CD4-positive, CD25-positive, alpha-beta regulatory T cell (primary cell): ENCODE measurements around the gene IFNL4. TPM values are rescaled to one million over a fixed set of nuclear protein-coding genes. Genes with fewer than 3 reads are reported as not detected.
A peak's percentile ranks its signal among the peaks of the same experiment; 100 is the strongest.

Experiments used
- ATAC-seq, 2 donors: fragments of 150-1000 bp; cut with Tn5 transposase; one replicate each; pipeline ENCODE4 v1.10.0; 2021; ENCODE audit warnings: low read depth in 2 of 2, moderate number of reproducible peaks in 2 of 2, moderate library complexity in 1 of 2
- DNase-seq, 3 donors: peaks; one replicate each; pipeline versions ENCODE4 v3.0.0 to v3.0.0-alpha.2; 2012 to 2022; ENCODE audit warnings: mixed read lengths in 1 of 3
- H3K27ac ChIP-seq: one replicate; pipeline ENCODE4 v1.7.0; 2013; ENCODE audit warnings: mild to moderate bottlenecking, low read length; ENCODE audit not compliant: insufficient read depth, poor library complexity, severe bottlenecking
- H3K27me3 ChIP-seq: one replicate; pipeline ENCODE4 v1.7.0; 2013; ENCODE audit warnings: low read length; ENCODE audit not compliant: control insufficient read depth, insufficient read depth
- H3K36me3 ChIP-seq: one replicate; pipeline ENCODE4 v1.7.0; 2013; ENCODE audit warnings: mild to moderate bottlenecking, low read length, moderate library complexity; ENCODE audit not compliant: control insufficient read depth, insufficient read depth
- H3K4me1 ChIP-seq: 2 replicates; pipeline ENCODE4 v1.7.0; 2013; ENCODE audit warnings: mild to moderate bottlenecking, low read length; ENCODE audit not compliant: insufficient read depth, control insufficient read depth, poor library complexity, severe bottlenecking
- H3K4me3 ChIP-seq: one replicate; pipeline ENCODE4 v1.7.0; 2013; ENCODE audit warnings: low read depth, mild to moderate bottlenecking, low read length, moderate library complexity
- H3K9me3 ChIP-seq, 2 experiments: 1 replicate in 1 of 2; 2 replicates in 1 of 2; pipeline ENCODE4 v1.7.0; 2013; ENCODE audit warnings: low read length in 2 of 2, mild to moderate bottlenecking in 1 of 2, moderate library complexity in 1 of 2; ENCODE audit not compliant: control insufficient read depth in 2 of 2
- H3K27ac Mint-ChIP-seq, 3 donors: one replicate each; pipeline ENCODE4 v1.8.0; 2020 to 2022; ENCODE audit warnings: mild to moderate bottlenecking in 3 of 3, mixed read lengths in 3 of 3, moderate library complexity in 2 of 3
- H3K27me3 Mint-ChIP-seq: one replicate; pipeline ENCODE4 v1.8.0; 2022; ENCODE audit warnings: mild to moderate bottlenecking, mixed read lengths
- H3K36me3 Mint-ChIP-seq: one replicate; pipeline ENCODE4 v1.8.0; 2020; ENCODE audit warnings: mixed read lengths
- H3K4me1 Mint-ChIP-seq, 4 donors: one replicate each; pipeline ENCODE4 v1.8.0; 2020 to 2022; ENCODE audit warnings: mixed read lengths in 4 of 4, mild to moderate bottlenecking in 1 of 4
- H3K4me3 Mint-ChIP-seq, 4 donors: one replicate each; pipeline ENCODE4 v1.8.0; 2020 to 2022; ENCODE audit warnings: mild to moderate bottlenecking in 4 of 4, mixed read lengths in 4 of 4, moderate library complexity in 3 of 4
- H3K9me3 Mint-ChIP-seq, 7 donors: one replicate each; pipeline ENCODE4 v1.8.0; 2020 to 2022; ENCODE audit warnings: mixed read lengths in 7 of 7, mild to moderate bottlenecking in 3 of 7, moderate library complexity in 2 of 7
- polyA plus RNA-seq, 4 donors: library from polyadenylated mRNA; unstranded; fragments of 300-500 nt; fragmentation: Illumina TruSeq; gene quantifications; one replicate each; pipeline ENCODE4 v1.2.3, GENCODE V29; 2021
- total RNA-seq: library from RNA; stranded (reverse); gene quantifications from one replicate; pipeline ENCODE4 v1.2.3, GENCODE V29; 2022

IFNL4 gene
- total RNA-seq (not detected), polyA plus RNA-seq (not detected)

- H3K9me3 ChIP-seq: no peaks in the 10 kb centered on the region
- peaks cover 9% of the 10 kb centered on the region for H3K4me1 ChIP-seq
- H3K36me3 Mint-ChIP-seq: no peaks in the 10 kb centered on the region
- no peaks in the 10 kb centered on the region for H3K36me3 ChIP-seq
- peaks cover 0 to 6% (median under 1%) of the 10 kb centered on the region in 4 donors for H3K4me1 Mint-ChIP-seq
- peaks cover 25% of the 10 kb centered on the region for H3K27me3 Mint-ChIP-seq
- H3K4me3 ChIP-seq: no peak within 1 kb of the TSS
- peak within 1 kb of the TSS in 1 of 3 donors; percentile 26 for H3K27ac Mint-ChIP-seq
- no peak within 1 kb of the TSS for H3K27ac ChIP-seq
- H3K27me3 ChIP-seq: no peaks in the 10 kb centered on the region
- peak within 1 kb of the TSS in 2 of 4 donors; percentile 38 to 70 for H3K4me3 Mint-ChIP-seq
- ATAC-seq (no peak), DNase-seq (no peak)
- H3K9me3 Mint-ChIP-seq: peaks cover 0 to 3% (median 0%) of the 10 kb centered on the region in 7 donors
These were observed at the start of gene IFNL4 for GRCh38 chr19:39248806-39249205. Gene IFNL4 (minus strand): TSS chr19:39248856.

GRCh38 chr19:39297931-39298634, 49.4 kb upstream of the IFNL4 start:
- peak; percentile 70 to 79 for ATAC-seq
- peak overlapping the region in 2 of 3 donors; percentile 48 to 51 for H3K27ac Mint-ChIP-seq
- H3K27ac ChIP-seq: no peak overlapping the region
- H3K4me3 Mint-ChIP-seq: no peak overlapping the region
- H3K9me3 Mint-ChIP-seq: peaks cover 0 to 3% (median 0%) of the 10 kb centered on the region in 7 donors
- H3K36me3 Mint-ChIP-seq: no peaks in the 10 kb centered on the region
- H3K27me3 ChIP-seq: peaks cover 3% of the 10 kb centered on the region
- peaks cover 20% of the 10 kb centered on the region for H3K27me3 Mint-ChIP-seq
- H3K9me3 ChIP-seq: no peaks in the 10 kb centered on the region
- no peaks in the 10 kb centered on the region for H3K36me3 ChIP-seq
- DNase-seq: peak in 2 of 3 donors; percentile 17 to 69
- H3K4me1 ChIP-seq: peaks cover 6% of the 10 kb centered on the region
- H3K4me3 ChIP-seq: no peak overlapping the region
- peaks cover 2 to 14% (median 6%) of the 10 kb centered on the region in 4 donors for H3K4me1 Mint-ChIP-seq

- peaks cover 0 to 3% (median 0%) of the 10 kb centered on the region in 7 donors for H3K9me3 Mint-ChIP-seq
- peaks cover 20% of the 10 kb centered on the region for H3K27me3 Mint-ChIP-seq
- Histone ChIP-seq H3K36me3 (no peaks in the 10 kb centered on the region), H3K4me1 (peaks cover 6% of the 10 kb centered on the region), H3K27ac (no peak overlapping the region), H3K27me3 (peaks cover 5% of the 10 kb centered on the region), H3K4me3 (no peak overlapping the region), H3K9me3 (no peaks in the 10 kb centered on the region)
- H3K36me3 Mint-ChIP-seq: no peaks in the 10 kb centered on the region
- DNase-seq (no peak), ATAC-seq (no peak)
- H3K4me3 Mint-ChIP-seq: no peak overlapping the region
- H3K27ac Mint-ChIP-seq: no peak overlapping the region
- H3K4me1 Mint-ChIP-seq: peaks cover 0 to 14% (median 6%) of the 10 kb centered on the region in 4 donors
These were observed 48.2 kb upstream of the IFNL4 start for GRCh38 chr19:39296906-39297305.

GRCh38 chr19:39296055-39296645, 47.5 kb upstream of the IFNL4 start, which contains the start of gene IFNL1:
Gene IFNL1 (plus strand): TSS chr19:39296407. CDS start chr19:39296422, 15 bp downstream.
- no peak for DNase-seq
- peaks cover 5% of the 10 kb centered on the region for H3K27me3 ChIP-seq
- H3K36me3 ChIP-seq: no peaks in the 10 kb centered on the region
- Mint-ChIP-seq H3K9me3 (peaks cover 0 to 3% (median 0%) of the 10 kb centered on the region in 7 donors), H3K4me3 (no peak within 1 kb of the TSS), H3K27me3 (peaks cover 24% of the 10 kb centered on the region), H3K36me3 (no peaks in the 10 kb centered on the region), H3K4me1 (peaks cover 0 to 14% (median 6%) of the 10 kb centered on the region in 4 donors), H3K27ac (no peak within 1 kb of the TSS)
- H3K9me3 ChIP-seq: no peaks in the 10 kb centered on the region
- no peak within 1 kb of the TSS for H3K4me3 ChIP-seq
- no peak within 1 kb of the TSS for H3K27ac ChIP-seq
- no peak for ATAC-seq
- peaks cover 6% of the 10 kb centered on the region for H3K4me1 ChIP-seq

- no peaks in the 10 kb centered on the region for H3K36me3 ChIP-seq
- H3K4me1 ChIP-seq: peaks cover 6% of the 10 kb centered on the region
- Mint-ChIP-seq H3K4me1 (peaks cover 0 to 10% (median 6%) of the 10 kb centered on the region in 4 donors), H3K9me3 (peaks cover 0 to 4% (median 0%) of the 10 kb centered on the region in 7 donors), H3K27ac (no peak overlapping the region), H3K27me3 (peaks cover 36% of the 10 kb centered on the region), H3K36me3 (no peaks in the 10 kb centered on the region), H3K4me3 (no peak overlapping the region)
- peaks cover 5% of the 10 kb centered on the region for H3K27me3 ChIP-seq
- no peaks in the 10 kb centered on the region for H3K9me3 ChIP-seq
- DNase-seq (no peak), ATAC-seq (no peak)
- no peak overlapping the region for H3K27ac ChIP-seq
- no peak overlapping the region for H3K4me3 ChIP-seq
These were observed 44.7 kb upstream of the IFNL4 start for GRCh38 chr19:39293394-39293793.

GRCh38 chr19:39284032-39284431, 35.4 kb upstream of the IFNL4 start:
- Mint-ChIP-seq H3K27me3 (peaks cover 40% of the 10 kb centered on the region), H3K4me1 (no peaks in the 10 kb centered on the region), H3K36me3 (no peaks in the 10 kb centered on the region), H3K9me3 (peaks cover 0 to 15% (median 4%) of the 10 kb centered on the region in 7 donors), H3K4me3 (no peak overlapping the region), H3K27ac (no peak overlapping the region)
- Histone ChIP-seq H3K4me1 (no peaks in the 10 kb centered on the region), H3K27ac (no peak overlapping the region), H3K9me3 (peaks cover 1 to 5% of the 10 kb centered on the region in 2 experiments), H3K27me3 (peaks cover 7% of the 10 kb centered on the region), H3K4me3 (no peak overlapping the region), H3K36me3 (no peaks in the 10 kb centered on the region)
- no peak for DNase-seq
- ATAC-seq: no peak

- H3K4me1 Mint-ChIP-seq: no peaks in the 10 kb centered on the region
- no peaks in the 10 kb centered on the region for H3K36me3 ChIP-seq
- H3K36me3 Mint-ChIP-seq: no peaks in the 10 kb centered on the region
- peaks cover 29% of the 10 kb centered on the region for H3K27me3 Mint-ChIP-seq
- no peak overlapping the region for H3K4me3 Mint-ChIP-seq
- peaks cover 1 to 5% of the 10 kb centered on the region in 2 experiments for H3K9me3 ChIP-seq
- H3K4me1 ChIP-seq: no peaks in the 10 kb centered on the region
- ATAC-seq (no peak), DNase-seq (no peak)
- H3K9me3 Mint-ChIP-seq: peaks cover 0 to 15% (median 4%) of the 10 kb centered on the region in 7 donors
- peaks cover 7% of the 10 kb centered on the region for H3K27me3 ChIP-seq
- H3K4me3 ChIP-seq: no peak overlapping the region
- no peak overlapping the region for H3K27ac Mint-ChIP-seq
- no peak overlapping the region for H3K27ac ChIP-seq
These were observed 33.4 kb upstream of the IFNL4 start for GRCh38 chr19:39282021-39282420.
